Stimulated activated CD4-positive, alpha-beta T cell treated with anti-CD3 and anti-CD28 coated beads, Interleukin-12 subunit alpha, Interleukin-12 subunit beta, amount 100 ng/mL, for 48 hours (primary cell): ENCODE results near the gene SOHLH1.

ENCODE experiments used
- DNase-seq, 3 donors: peaks; one replicate each; pipeline ENCODE4 v3.0.0-alpha.2; 2020; ENCODE audit warnings: low read depth in 2 of 3, low spot score in 1 of 3

The SOHLH1 gene

GRCh38 chr9:135662758-135663450 is 36.4 kb downstream of the SOHLH1 start, which contains the start of gene LCN9:
LCN9 (plus strand) TSS chr9:135663309; CDS start chr9:135663322, 13 bp downstream.
- DNase-seq: no peak

DNA sequence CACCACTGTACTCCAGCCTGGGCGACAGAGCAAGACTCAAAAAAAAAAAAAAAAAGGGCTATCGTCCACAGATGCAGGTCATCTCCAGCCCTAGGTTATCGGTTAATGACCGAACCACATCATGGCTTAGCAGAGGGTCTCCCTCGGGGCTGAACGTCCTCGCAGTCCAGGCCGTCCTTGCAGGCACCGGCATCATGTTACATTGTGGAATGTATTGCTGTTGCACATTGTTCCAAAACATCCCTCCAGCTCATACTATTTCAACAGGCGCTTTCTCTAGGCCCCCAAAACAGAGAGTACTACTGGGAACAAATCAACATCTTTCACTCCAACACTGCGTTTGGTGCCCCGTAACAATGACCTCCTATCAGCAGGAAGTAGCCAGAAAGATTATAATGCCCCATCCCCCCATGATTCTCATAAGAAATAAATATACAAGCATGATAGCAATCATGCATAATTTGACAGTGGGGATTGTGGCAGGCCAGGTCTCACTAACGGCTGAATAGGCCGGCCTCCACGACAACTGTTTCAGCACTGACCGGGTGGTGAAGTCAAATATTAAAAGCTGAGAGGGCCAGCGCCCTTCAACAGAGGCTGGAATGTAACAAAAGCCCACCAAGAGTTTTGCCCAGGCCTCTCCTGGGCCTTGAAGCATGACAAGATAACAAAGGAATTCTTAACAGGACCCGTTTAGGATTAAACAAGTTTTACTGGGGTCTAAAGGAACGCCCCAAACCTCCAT is 37.3 kb downstream of the SOHLH1 start:
- DNase-seq: no peak

DNA sequence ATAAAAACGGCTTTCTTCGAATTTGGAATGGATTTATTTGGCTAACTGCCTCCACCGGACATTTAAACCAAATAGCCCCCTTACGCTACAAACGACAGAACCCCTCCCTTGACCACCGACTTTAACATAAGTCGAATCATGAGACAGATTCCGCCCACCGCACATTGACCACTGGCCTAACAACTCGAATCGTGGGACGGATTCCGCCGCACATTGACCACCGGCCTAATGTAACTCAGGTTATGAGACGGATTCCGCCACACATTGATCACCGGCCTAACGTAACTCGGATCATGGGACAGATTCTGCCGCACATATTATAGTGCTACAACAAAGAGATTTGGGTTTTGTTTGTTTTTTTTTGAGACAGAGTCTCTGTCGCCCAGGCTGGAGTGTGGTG is 38.9 kb downstream of the SOHLH1 start:
- DNase-seq: no peak

DNA sequence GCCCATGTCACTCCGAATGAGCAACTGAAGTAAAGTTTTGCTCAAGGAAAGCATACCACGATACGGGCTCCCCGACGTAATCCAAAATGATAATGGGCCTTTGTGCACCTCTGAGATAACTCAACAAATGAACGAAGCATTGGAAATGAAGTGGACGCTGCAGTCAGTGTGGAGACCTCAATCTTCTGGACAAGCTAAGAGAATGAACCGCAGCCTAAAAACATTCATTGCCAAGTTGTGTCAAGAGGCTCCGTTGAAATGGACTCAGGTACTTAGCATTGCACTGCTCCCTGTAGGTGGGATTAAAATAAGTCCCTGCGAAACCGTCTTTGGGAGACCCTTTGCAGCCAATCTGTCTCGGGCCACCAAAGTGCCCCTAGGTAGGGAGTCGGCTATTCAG is 40.0 kb downstream of the SOHLH1 start:
- DNase-seq: no peak

DNA sequence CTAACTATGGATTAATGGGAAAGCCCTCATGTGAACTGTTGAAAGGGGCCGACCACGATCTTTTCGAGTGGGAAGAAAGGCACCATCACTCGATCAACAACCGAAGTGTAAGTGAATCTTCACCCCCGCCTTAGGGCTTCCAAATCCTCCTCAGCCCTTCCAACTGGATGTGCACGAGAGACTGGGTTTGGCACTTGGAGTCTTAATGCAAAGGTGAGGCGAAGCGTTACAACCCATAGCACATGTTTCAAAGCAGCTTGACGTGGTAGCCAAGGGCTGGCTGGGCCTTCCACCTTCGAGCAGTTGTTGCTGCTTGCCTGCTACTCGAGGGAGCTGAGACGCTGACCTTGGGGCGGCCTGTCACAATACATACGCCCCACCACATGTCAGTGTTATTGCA is 41.9 kb downstream of the SOHLH1 start:
- no peak for DNase-seq

DNA sequence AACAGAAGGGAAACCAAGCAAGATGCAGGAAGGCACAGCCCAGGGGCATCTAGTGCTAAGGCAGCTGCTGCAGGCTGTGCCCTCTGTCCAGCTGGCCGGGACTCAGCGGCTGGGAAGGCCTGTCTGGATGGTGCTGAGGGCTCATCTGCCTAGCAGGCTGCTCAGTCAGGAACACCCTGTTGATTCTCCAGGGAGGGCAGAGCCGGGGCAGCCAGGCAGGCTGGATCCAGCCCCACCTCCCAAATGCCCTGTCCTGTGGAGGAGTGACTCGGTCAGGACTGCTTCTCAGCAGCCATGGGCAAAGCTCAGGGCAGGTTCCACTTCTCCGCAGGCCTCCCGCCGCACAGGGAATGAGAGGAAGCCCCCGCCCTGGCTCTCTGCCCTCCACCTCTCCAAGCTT is 44.0 kb downstream of the SOHLH1 start:
- no peak for DNase-seq

DNA sequence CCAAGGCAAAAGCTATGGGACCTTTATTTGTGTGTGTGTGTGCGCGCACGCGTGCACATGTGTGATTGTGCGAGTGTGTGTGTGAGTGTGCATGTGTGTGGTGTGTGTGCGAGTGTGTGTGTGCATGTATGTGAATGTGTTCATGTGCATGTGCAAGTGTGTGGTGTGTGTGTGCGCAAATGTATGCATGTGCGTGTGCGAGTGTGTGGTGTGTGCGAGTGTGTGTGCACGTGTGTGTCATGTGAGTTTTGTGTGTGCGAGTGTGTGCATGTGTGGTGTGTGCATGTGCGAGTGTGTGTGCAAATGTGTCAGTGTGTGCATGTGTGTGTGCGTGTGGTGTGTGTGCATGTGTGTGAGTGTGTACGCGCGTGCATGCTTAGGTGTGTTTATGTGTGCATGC is 48.9 kb downstream of the SOHLH1 start:
- DNase-seq: no peak

DNA sequence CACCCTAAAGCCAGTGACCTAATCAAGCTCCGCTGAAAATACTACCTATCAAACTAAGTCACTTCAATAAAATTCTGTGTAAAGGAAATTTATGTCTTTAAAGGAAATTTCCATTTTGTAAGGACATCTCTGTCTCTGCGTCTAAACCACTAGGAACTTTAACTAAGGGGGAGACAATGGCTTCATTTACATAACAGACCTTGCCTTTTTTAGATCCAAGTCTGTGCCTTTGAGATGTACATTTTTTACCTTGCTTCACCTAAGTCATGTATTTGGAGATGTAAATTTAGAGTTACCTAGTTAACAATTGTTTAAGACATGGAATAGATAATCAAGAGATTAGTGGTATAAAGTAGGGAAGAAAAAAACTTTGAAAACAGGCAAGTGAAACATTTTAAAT is 49.8 kb downstream of the SOHLH1 start:
- DNase-seq: no peak

- no peak for DNase-seq
Observed at GRCh38 chr9:135648494-135649410, 50.5 kb downstream of the SOHLH1 start.

DNA sequence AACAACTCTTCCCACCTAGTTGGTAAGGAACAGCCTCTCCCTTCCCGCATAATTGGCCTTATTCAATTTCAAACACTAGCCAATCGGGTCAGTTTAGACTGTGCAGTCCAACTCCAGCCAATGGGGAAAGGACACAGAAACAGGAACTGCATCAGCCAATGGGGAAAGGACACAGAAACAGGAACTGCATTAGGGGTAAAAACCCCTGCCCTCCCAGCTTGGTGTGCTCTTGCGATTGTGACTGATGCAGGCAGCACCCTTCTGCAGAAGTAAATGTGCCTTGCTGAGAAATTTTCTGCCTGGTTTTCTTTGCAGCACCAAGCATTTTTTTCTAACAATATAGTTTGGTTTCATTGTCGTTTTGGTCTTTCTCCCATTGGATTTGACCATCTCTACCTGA is 51.4 kb downstream of the SOHLH1 start:
- DNase-seq: no peak

DNA sequence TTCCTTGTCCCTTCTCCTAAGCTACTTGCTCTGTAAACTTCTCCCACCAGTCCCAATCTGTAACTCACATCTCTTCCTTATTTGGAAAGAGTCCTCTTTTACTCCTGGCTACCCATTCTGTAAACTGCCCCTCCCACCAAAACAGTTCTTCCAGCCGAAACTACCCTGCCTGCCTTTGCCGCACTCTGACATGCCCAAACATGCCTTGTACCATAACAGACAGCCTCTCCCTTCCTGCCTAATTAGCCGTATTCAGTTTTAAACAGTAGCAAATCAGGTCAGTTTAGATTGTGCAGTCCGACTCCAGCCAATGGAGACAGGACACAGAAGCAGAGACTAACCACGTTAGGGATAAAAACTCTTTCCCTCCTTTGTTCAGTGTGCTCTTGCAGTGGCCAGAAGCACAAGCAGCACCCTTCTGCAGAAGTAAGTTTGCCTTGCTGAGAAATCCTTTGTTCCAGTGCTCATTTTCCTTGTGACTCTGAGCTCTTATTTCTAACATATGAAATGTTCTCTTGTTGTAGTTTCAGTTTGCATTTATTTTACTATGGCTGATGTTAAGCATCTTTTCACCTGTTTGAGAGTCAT is 54.6 kb downstream of the SOHLH1 start:
- DNase-seq: no peak
